Hindlimb muscle (tissue), 1 donor: Measurements from ENCODE around the gene GSK3B. TPM values are rescaled to one million over a fixed set of nuclear protein-coding genes. Genes with fewer than 3 reads are reported as not detected.
"Not testable (repeated sequence)": the region's sequence is repeated elsewhere in the genome, so short reads cannot be mapped to it uniquely, and the experiment has no call there.

Experiments used
- DNase-seq: peaks from one replicate; pipeline ENCODE4 v3.0.0-alpha.2; 2013
- polyA plus RNA-seq: library from polyadenylated mRNA; unstranded; fragments of 120-200 nt; gene quantifications from one replicate; pipeline ENCODE4 v1.2.1, GENCODE V29; 2013; ENCODE audit not compliant: insufficient read length

GSK3B gene
- polyA plus RNA-seq, 1 donor = 28.4 TPM

- DNase-seq = not testable (repeated sequence)
Observed at GRCh38 chr3:120004008-120004498, 90.2 kb downstream of the GSK3B start.

GRCh38 chr3:119998166-119998565, 96.1 kb downstream of the GSK3B start:
- no peak for DNase-seq

GRCh38 chr3:119990888-119991287, 103.4 kb downstream of the GSK3B start:
- no peak for DNase-seq

GRCh38 chr3:119989981-119990655, 104.1 kb downstream of the GSK3B start:
- DNase-seq = no peak

- DNase-seq = not testable (repeated sequence)
Observed at GRCh38 chr3:119986812-119987211, 107.4 kb downstream of the GSK3B start.

GRCh38 chr3:119981386-119981785, 112.9 kb downstream of the GSK3B start:
- DNase-seq = no peak

- no peak for DNase-seq
Observed at GRCh38 chr3:119978554-119979208, 115.6 kb downstream of the GSK3B start.

- no peak for DNase-seq
Observed at GRCh38 chr3:119977353-119977752, 116.9 kb downstream of the GSK3B start.

- DNase-seq = no peak
Observed at GRCh38 chr3:119976214-119976613, 118.0 kb downstream of the GSK3B start.

GRCh38 chr3:119974656-119975055, 119.6 kb downstream of the GSK3B start:
- no peak for DNase-seq

GRCh38 chr3:119973018-119973646, 121.1 kb downstream of the GSK3B start:
- DNase-seq = no peak

- no peak for DNase-seq
Observed at GRCh38 chr3:119969759-119970158, 124.5 kb downstream of the GSK3B start.

GRCh38 chr3:119967353-119968006, 126.8 kb downstream of the GSK3B start:
- DNase-seq = no peak

GRCh38 chr3:119965692-119966091, 128.6 kb downstream of the GSK3B start:
- DNase-seq = no peak

- DNase-seq = no peak
Observed at GRCh38 chr3:119964294-119964693, 130.0 kb downstream of the GSK3B start.

- no peak for DNase-seq
Observed at GRCh38 chr3:119955972-119956371, 138.3 kb downstream of the GSK3B start.

GRCh38 chr3:119950666-119951325, 143.5 kb downstream of the GSK3B start:
- no peak for DNase-seq

GRCh38 chr3:119945291-119945690, 149.0 kb downstream of the GSK3B start:
- no peak for DNase-seq

GRCh38 chr3:119944091-119944490, 150.2 kb downstream of the GSK3B start:
- DNase-seq = no peak

GRCh38 chr3:119939077-119939476, 155.2 kb downstream of the GSK3B start:
- no peak for DNase-seq

- no peak for DNase-seq
Observed at GRCh38 chr3:119937229-119937628, 157.0 kb downstream of the GSK3B start.

GRCh38 chr3:119934249-119934648, 160.0 kb downstream of the GSK3B start:
- no peak for DNase-seq

- DNase-seq = peak; percentile 8
Observed at GRCh38 chr3:119933207-119933606, 161.0 kb downstream of the GSK3B start.
